ENCODE data around the gene TCF15.

- TF ChIP-seq POLR2A (IDR thresholded peaks at IDR 0.05) (no peak), CTCF (IDR thresholded peaks at IDR 0.05) (no peak)
Observed at GRCh38 chr20:631101-631500, 21.0 kb upstream of the TCF15 start.
